GM18517 (cell line): Measurements from ENCODE around the gene RAB6A.

Experiments used
- ATAC-seq: cut with Tn5 transposase; IDR thresholded peaks from one replicate; pipeline ENCODE4 v1.9.1; 2021; ENCODE audit warnings: mild to moderate bottlenecking, moderate library complexity; ENCODE audit not compliant: unreplicated experiment

Gene RAB6A

GRCh38 chr11:73633999-73634398 is 126.9 kb downstream of the RAB6A start:
- ATAC-seq = no peak

GRCh38 chr11:73632996-73633395 is 127.9 kb downstream of the RAB6A start:
- no peak for ATAC-seq

- ATAC-seq = no peak
Measured at GRCh38 chr11:73629907-73630306, 131.0 kb downstream of the RAB6A start.

GRCh38 chr11:73625696-73626318 is 135.1 kb downstream of the RAB6A start:
- no peak for ATAC-seq
